Measurements from ENCODE around the gene CYP4F2. TPM values are rescaled to one million over a fixed set of nuclear protein-coding genes. Genes with fewer than 3 reads are reported as not detected.
"Not testable (repeated sequence)": the region's sequence is repeated elsewhere in the genome, so short reads cannot be mapped to it uniquely, and the experiment has no call there.

The CYP4F2 gene
- total and polyA plus RNA-seq, 8 donors, result 0.09 to 0.43 (median 0.30) TPM; not detected in 4

DNA sequence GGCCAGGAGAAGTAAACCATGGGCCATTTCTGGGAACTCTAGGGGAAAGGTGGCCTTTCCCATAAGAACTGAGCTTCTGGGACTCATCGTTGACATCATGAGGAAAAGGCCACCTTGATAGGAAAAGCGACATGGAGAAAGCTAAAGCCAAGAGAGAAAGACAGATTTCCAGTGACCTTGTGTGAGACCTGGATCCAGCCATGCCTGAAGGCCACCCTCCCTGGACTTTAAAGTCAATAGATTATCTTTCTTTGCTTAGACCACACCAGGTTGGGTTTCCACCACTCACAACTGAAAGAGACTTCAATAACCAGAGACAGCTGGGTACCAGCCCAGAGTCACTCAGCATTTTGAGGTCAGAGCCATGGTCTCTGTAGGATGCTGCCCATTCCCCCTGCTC lies 3.5 kb downstream of the CYP4F2 start:
- ATAC-seq, result no peak
- FAIRE-seq, result no peak
- intact Hi-C loops (cut with DNase I), result no loop called here
- no peak for DNase-seq
- no peak overlapping the region for H3K27ac ChIP-seq
- TF ChIP-seq, protein P1, sequence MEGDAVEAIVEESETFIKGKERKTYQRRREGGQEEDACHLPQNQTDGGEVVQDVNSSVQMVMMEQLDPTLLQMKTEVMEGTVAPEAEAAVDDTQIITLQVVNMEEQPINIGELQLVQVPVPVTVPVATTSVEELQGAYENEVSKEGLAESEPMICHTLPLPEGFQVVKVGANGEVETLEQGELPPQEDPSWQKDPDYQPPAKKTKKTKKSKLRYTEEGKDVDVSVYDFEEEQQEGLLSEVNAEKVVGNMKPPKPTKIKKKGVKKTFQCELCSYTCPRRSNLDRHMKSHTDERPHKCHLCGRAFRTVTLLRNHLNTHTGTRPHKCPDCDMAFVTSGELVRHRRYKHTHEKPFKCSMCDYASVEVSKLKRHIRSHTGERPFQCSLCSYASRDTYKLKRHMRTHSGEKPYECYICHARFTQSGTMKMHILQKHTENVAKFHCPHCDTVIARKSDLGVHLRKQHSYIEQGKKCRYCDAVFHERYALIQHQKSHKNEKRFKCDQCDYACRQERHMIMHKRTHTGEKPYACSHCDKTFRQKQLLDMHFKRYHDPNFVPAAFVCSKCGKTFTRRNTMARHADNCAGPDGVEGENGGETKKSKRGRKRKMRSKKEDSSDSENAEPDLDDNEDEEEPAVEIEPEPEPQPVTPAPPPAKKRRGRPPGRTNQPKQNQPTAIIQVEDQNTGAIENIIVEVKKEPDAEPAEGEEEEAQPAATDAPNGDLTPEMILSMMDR (IDR thresholded peaks at IDR 0.05), result no peak
- no peaks in the 10 kb centered on the region for H3K9me3 ChIP-seq
- no peaks in the 10 kb centered on the region for H3K27me3 ChIP-seq
- 65 to 90% methylated on average over 2 of the region's 2 CpGs for WGBS, 2 donors
- no peaks in the 10 kb centered on the region for H3K4me1 ChIP-seq
- H3K4me3 ChIP-seq, result no peak overlapping the region
- H3K36me3 ChIP-seq, result no peaks in the 10 kb centered on the region

DNA sequence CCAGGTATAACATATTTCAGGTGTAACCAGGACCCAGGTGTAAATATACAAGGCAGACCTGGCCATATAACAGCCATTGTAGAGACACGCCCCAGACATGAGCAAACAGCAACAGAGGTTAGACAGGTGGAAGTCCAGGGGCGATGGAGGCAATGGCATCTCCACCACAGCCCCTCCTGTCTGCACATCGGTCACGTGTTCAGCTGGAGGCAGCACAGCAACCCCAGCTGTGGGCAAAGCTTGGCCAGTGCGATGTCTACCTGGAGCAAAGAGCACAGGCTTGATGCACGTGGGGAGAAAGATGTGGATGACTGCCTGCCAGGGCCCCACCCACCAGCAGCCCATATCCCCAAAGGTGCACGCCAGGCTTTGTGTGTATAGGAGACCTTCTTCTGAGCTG lies 4.4 kb downstream of the CYP4F2 start:
- Histone ChIP-seq H3K4me1 (no peaks in the 10 kb centered on the region), H3K4me3 (no peak overlapping the region), H3K36me3 (no peaks in the 10 kb centered on the region), H3K9me3 (no peaks in the 10 kb centered on the region), H3K27me3 (no peaks in the 10 kb centered on the region), H3K27ac (no peak overlapping the region)
- WGBS, 2 donors, result 50 to 70% methylated on average over 7 of the region's 7 CpGs
- ATAC-seq (no peak), FAIRE-seq (no peak), DNase-seq (no peak)
- TF ChIP-seq, protein P1 (IDR thresholded peaks at IDR 0.05), result no peak
- intact Hi-C loops (cut with DNase I), result no loop called here

DNA sequence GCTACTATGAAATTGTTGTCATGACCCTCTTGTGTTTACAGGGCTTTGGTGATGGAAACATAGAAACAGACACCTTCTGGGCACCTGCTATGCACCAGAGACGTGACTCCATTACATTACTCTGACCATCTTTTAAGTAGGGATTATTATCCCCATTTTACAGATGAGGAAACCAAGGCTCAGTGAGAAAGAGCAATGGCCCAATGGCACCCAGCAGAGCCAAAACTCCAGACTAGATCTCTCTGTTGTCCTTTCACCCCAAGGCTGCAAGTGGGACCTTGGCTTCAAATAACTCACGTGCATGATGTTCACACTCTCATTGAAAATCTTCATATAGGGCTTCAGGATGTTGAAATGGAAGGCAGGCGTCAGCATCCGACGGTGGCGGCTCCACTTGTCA lies 5.9 kb downstream of the CYP4F2 start:
- H3K4me1 ChIP-seq, result no peaks in the 10 kb centered on the region
- no peaks in the 10 kb centered on the region for H3K9me3 ChIP-seq
- 75 to 76% methylated on average over 6 of the region's 6 CpGs for whole genome bisulfite sequencing, 2 donors
- ATAC-seq (no peak), DNase-seq (no peak), FAIRE-seq (no peak)
- H3K36me3 ChIP-seq, result no peaks in the 10 kb centered on the region
- H3K27ac ChIP-seq, result no peak overlapping the region
- TF ChIP-seq, protein P1 (IDR thresholded peaks at IDR 0.05), result no peak
- H3K4me3 ChIP-seq, result no peak overlapping the region
- intact Hi-C loops (cut with DNase I), result no loop called here
- H3K27me3 ChIP-seq, result no peaks in the 10 kb centered on the region

DNA sequence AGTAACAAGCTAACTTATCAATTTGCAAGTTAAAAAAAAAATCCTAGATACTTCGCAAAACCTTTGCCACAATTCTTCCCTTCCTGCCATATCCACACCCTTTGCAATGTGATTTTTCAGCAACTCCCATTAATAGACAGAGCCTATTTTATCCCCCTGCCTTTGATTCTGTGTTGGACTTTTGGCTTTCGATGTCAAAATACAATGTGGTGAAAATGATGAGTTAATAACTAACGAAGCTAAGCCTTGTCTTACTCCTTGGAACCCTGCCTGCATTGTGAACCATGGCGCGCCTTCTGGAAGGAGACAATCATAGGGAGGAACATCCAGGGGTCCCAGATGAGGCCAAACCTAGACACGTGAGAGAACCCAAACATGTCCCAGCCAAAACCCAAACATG lies 6.4 kb downstream of the CYP4F2 start:
- ATAC-seq (no peak), FAIRE-seq (no peak)
- intact Hi-C loops (cut with DNase I), result no loop called here

DNA sequence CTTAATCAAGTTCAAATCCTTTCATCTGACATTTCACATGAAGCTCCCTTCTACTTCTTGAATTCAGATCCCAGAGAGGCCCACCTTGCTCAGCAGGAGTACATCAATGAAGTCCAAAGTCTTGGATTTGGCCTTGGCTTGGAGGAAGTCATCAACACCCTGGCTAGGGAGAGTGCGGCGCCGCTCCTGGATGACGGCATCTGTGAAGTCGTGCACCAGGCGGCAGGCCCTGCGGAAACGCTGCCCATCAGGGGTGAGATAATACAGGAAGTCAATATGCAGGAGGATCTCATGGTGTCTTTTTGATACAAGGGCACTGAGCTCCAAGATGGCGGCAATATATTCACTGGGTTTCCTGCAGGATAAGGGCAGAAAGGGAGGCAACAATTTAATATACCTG lies 8.5 kb downstream of the CYP4F2 start:
- H3K4me1 ChIP-seq; intact Hi-C loops (cut with DNase I); H3K9me3 ChIP-seq; H3K27me3 ChIP-seq; H3K4me3 ChIP-seq; FAIRE-seq; ATAC-seq; H3K36me3 ChIP-seq; DNase-seq; H3K27ac ChIP-seq: not testable (repeated sequence)
- WGBS, 2 donors, result 74 to 85% methylated on average over 9 of the region's 9 CpGs

More for the DNA sequence above, 6.4 kb downstream of the CYP4F2 start:
- no peak overlapping the region for H3K4me3 ChIP-seq
- no peak overlapping the region for H3K27ac ChIP-seq
- no peaks in the 10 kb centered on the region for H3K36me3 ChIP-seq
- TF ChIP-seq, protein P1 (IDR thresholded peaks at IDR 0.05), result no peak
- H3K4me1 ChIP-seq, result no peaks in the 10 kb centered on the region
- H3K27me3 ChIP-seq, result no peaks in the 10 kb centered on the region
- no peak for DNase-seq
- WGBS, 2 donors, result 57 to 66% methylated on average over 6 of the region's 6 CpGs
- H3K9me3 ChIP-seq, result no peaks in the 10 kb centered on the region

DNA sequence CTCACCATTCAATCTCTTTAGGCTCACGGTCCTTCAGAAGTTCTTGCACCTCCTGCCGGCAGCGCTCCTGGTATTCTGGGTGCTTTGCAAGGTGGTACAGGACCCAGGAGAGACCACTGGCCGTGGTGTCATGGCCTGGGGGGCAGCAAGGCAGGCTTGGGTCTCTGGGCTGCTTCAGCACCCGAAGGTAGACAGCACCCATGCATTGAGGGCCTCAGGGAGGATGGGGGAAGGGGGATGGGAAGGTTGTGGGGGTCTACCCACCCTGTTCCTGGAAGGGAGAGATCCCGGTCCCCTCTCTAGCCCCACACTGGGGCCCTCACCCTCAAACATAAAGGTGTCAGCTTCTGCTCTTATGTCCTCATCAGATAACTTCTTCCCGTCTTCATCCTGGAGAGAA lies 12.0 kb downstream of the CYP4F2 start:
- intact Hi-C loops (cut with DNase I), result no loop called here
- 61 to 63% methylated on average over 7 of the region's 7 CpGs for WGBS, 2 donors
- Histone ChIP-seq H3K4me1 (no peaks in the 10 kb centered on the region), H3K9me3 (no peaks in the 10 kb centered on the region), H3K4me3 (no peak overlapping the region), H3K27me3 (no peaks in the 10 kb centered on the region), H3K36me3 (no peaks in the 10 kb centered on the region), H3K27ac (no peak overlapping the region)
- FAIRE-seq (no peak), DNase-seq (no peak), ATAC-seq (no peak)
- TF ChIP-seq, protein P1 (IDR thresholded peaks at IDR 0.05), result no peak

All from pancreas (tissue), 10 donors.